Calu3 (cell line): Measurements from ENCODE around the gene TAOK1. TPM values are rescaled to one million over a fixed set of nuclear protein-coding genes. Genes with fewer than 3 reads are reported as not detected.

Experiments used
- BruUV-seq: library from RNA; stranded (reverse); fragments of 400-500 nt; replicated peaks from 2 replicates; lab custom pipeline; 2021; lab: Mats Ljungman, UMichigan
- CTCF ChIA-PET: fragments of 300-600 bp; sonication (Branson Sonifier 250); formaldehyde crosslinking; loops from one replicate; lab custom pipeline; 2022; ENCODE audit warnings: antibody characterized with exemption; lab: Charles Lee
- DNase-seq: peaks from one replicate; pipeline ENCODE4 v3.0.0; 2022
- H3K27ac Mint-ChIP-seq: one replicate; pipeline ENCODE4 v1.8.0; 2022; ENCODE audit warnings: mixed read lengths; ENCODE audit not compliant: unreplicated experiment
- H3K27me3 Mint-ChIP-seq: one replicate; pipeline ENCODE4 v1.8.0; 2022; ENCODE audit warnings: mixed read lengths; ENCODE audit not compliant: unreplicated experiment
- H3K36me3 Mint-ChIP-seq: one replicate; pipeline ENCODE4 v1.8.0; 2022; ENCODE audit warnings: mild to moderate bottlenecking, moderate library complexity, mixed read lengths; ENCODE audit not compliant: insufficient read depth, unreplicated experiment
- H3K4me1 Mint-ChIP-seq: one replicate; pipeline ENCODE4 v1.8.0; 2022; ENCODE audit warnings: mild to moderate bottlenecking, low read depth, mixed read lengths; ENCODE audit not compliant: unreplicated experiment
- H3K4me3 Mint-ChIP-seq: one replicate; pipeline ENCODE4 v1.8.0; 2022; ENCODE audit warnings: mild to moderate bottlenecking, low read depth, moderate library complexity, mixed read lengths; ENCODE audit not compliant: unreplicated experiment
- H3K9me3 Mint-ChIP-seq: one replicate; pipeline ENCODE4 v1.8.0; 2022; ENCODE audit warnings: low read depth, mixed read lengths; ENCODE audit not compliant: unreplicated experiment
- intact Hi-C: fragments of 100-400 bp; cut with micrococcal nuclease; formaldehyde crosslinking; loops from one replicate; pipeline ENCODE4 v1.10.0; 2022; ENCODE audit not compliant: unreplicated experiment
- total RNA-seq: library from RNA; stranded (reverse); gene quantifications from 2 replicates; pipeline ENCODE4 v1.2.3, GENCODE V29; 2022
- TF ChIP-seq, protein P1 (sequence below): fragments of 200-600 bp; IDR thresholded peaks from one replicate; pipeline ENCODE4 v1.8.0; 2022; ENCODE audit warnings: antibody characterized with exemption; ENCODE audit not compliant: unreplicated experiment

TAOK1 gene
- total RNA-seq, 1 experiment from 2014 or later: 78.1 TPM

GRCh38 chr17:29444589-29444988 is 54.4 kb downstream of the TAOK1 start:
- Mint-ChIP-seq H3K27ac (no peak overlapping the region), H3K4me3 (no peak overlapping the region), H3K4me1 (peaks cover 13% of the 10 kb centered on the region), H3K36me3 (peaks cover 5% of the 10 kb centered on the region), H3K9me3 (no peaks in the 10 kb centered on the region), H3K27me3 (no peaks in the 10 kb centered on the region)
- CTCF ChIA-PET: no interaction called here
- TF ChIP-seq, protein P1, sequence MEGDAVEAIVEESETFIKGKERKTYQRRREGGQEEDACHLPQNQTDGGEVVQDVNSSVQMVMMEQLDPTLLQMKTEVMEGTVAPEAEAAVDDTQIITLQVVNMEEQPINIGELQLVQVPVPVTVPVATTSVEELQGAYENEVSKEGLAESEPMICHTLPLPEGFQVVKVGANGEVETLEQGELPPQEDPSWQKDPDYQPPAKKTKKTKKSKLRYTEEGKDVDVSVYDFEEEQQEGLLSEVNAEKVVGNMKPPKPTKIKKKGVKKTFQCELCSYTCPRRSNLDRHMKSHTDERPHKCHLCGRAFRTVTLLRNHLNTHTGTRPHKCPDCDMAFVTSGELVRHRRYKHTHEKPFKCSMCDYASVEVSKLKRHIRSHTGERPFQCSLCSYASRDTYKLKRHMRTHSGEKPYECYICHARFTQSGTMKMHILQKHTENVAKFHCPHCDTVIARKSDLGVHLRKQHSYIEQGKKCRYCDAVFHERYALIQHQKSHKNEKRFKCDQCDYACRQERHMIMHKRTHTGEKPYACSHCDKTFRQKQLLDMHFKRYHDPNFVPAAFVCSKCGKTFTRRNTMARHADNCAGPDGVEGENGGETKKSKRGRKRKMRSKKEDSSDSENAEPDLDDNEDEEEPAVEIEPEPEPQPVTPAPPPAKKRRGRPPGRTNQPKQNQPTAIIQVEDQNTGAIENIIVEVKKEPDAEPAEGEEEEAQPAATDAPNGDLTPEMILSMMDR: no peak
- intact Hi-C loops: no loop called here
- no peak for DNase-seq
- no TSS peak for BruUV-seq

DNA sequence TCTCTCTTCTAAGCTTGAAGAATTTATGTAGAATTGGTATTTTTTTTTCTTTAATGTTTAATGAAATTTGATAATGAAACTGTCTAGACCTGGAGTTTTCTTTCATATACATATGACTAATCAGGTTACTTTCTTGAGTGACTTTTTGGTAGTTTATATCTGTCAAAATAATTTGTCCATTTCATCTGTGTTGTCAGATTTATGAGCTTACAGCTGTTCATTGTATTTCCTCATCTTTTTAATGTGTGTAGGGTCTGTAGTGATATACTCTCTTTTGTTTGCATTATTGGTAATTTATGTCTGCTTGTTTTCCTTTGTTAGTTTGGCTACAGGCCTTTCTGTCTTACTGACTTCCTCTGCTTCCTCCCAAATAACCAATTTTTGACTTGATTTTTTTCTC is 55.7 kb downstream of the TAOK1 start:
- Mint-ChIP-seq H3K36me3 (peaks cover 5% of the 10 kb centered on the region), H3K4me3 (no peak overlapping the region), H3K9me3 (no peaks in the 10 kb centered on the region), H3K27me3 (no peaks in the 10 kb centered on the region), H3K27ac (no peak overlapping the region), H3K4me1 (peaks cover 13% of the 10 kb centered on the region)
- intact Hi-C loops: no loop called here
- TF ChIP-seq, protein P1: no peak
- no TSS peak for BruUV-seq
- DNase-seq: no peak
- CTCF ChIA-PET: no interaction called here

GRCh38 chr17:29449865-29450671 is 59.9 kb downstream of the TAOK1 start:
- intact Hi-C loops: no loop called here
- H3K36me3 Mint-ChIP-seq: peaks cover 16% of the 10 kb centered on the region
- TF ChIP-seq, protein P1: no peak
- H3K9me3 Mint-ChIP-seq: no peaks in the 10 kb centered on the region
- peaks cover 11% of the 10 kb centered on the region for H3K4me1 Mint-ChIP-seq
- CTCF ChIA-PET: interaction anchor here (0.6 to 0.7 kb wide), 2 partner anchors 96 to 205 kb away, joined by 4 to 6 read pairs; no protein-coding TSS in a partner anchor
- H3K27me3 Mint-ChIP-seq: no peaks in the 10 kb centered on the region
- H3K4me3 Mint-ChIP-seq: no peak overlapping the region
- BruUV-seq: no TSS peak
- no peak overlapping the region for H3K27ac Mint-ChIP-seq
- DNase-seq: no peak

DNA sequence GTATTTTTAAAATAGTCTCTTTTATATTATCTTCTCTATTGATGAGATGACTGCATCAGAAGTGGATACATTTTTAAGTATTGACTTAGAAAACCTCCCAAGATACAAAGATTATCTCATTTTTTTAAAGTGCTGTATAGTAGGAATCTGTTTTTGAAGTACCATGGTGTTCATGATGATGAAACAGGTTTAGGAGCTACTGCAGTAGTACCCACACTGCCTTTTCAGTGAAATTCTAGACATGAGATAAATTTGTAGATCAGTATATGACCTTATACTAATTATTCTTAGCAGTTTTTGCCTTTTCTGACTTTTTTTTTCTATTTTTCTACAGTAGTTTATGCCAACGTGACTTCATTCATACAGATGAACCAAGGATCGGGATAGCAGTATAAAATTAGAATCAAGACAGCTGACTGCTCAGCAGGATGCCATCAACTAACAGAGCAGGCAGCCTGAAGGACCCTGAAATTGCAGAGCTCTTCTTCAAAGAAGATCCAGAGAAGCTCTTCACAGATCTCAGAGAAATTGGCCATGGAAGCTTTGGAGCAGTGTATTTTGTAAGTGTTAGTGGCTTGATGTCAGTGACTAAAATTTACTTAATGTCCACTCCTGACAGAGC is 61.1 kb downstream of the TAOK1 start:
- Mint-ChIP-seq H3K4me1 (no peaks in the 10 kb centered on the region), H3K36me3 (peaks cover 25% of the 10 kb centered on the region), H3K27me3 (no peaks in the 10 kb centered on the region), H3K4me3 (no peak overlapping the region), H3K27ac (no peak overlapping the region), H3K9me3 (no peaks in the 10 kb centered on the region)
- intact Hi-C loops: no loop called here
- no TSS peak for BruUV-seq
- CTCF ChIA-PET: interaction anchor here (0.6 kb wide), 1 partner anchor 98 kb away, joined by 4 read pairs; no protein-coding TSS in a partner anchor
- no peak for DNase-seq
- TF ChIP-seq, protein P1: no peak
